Body of pancreas (tissue), 4 donors: ENCODE data around the gene ARHGAP27. TPM values are rescaled to one million over a fixed set of nuclear protein-coding genes. Genes with fewer than 3 reads are reported as not detected.
A peak's percentile ranks its signal among the peaks of the same experiment; 100 is the strongest.

Experiments
- ATAC-seq: fragments of 150-250 bp; one replicate; pipeline ENCODE4 v1.9.1; 2016
- DNase-seq, 4 donors: peaks; one replicate each; pipeline ENCODE4 v3.0.0-alpha.2; 2019
- H3K27ac ChIP-seq, 4 donors: fragments of 200-600 bp; sonication (generic); 1 replicate in 3 of 4; 2 replicates in 1 of 4; pipeline versions ENCODE4 v1.5.1 to v1.6.1; 2016 to 2019; ENCODE audit warnings: mild to moderate bottlenecking in 1 of 4, mixed read lengths in 1 of 4, moderate library complexity in 1 of 4
- H3K27me3 ChIP-seq, 2 donors: fragments of 200-600 bp; sonication (generic); one replicate each; pipeline ENCODE4 v1.6.0; 2016; ENCODE audit warnings: mild to moderate bottlenecking in 1 of 2
- H3K36me3 ChIP-seq, 2 donors: fragments of 200-600 bp; sonication (generic); replicated peaks in 1 of 2; 2 replicates each; pipeline ENCODE4 v1.5.1; 2016; ENCODE audit warnings: low read depth in 2 of 2; ENCODE audit not compliant: insufficient read depth in 1 of 2
- H3K4me1 ChIP-seq: fragments of 200-600 bp; sonication (generic); one replicate; pipeline ENCODE4 v1.6.0; 2016
- H3K4me3 ChIP-seq, 2 donors: fragments of 200-600 bp; sonication (generic); 1 replicate in 1 of 2; 2 replicates in 1 of 2; pipeline ENCODE4 v1.5.1; 2016 to 2019
- H3K9me3 ChIP-seq, 3 donors: fragments of 200-600 bp; sonication (generic); 1 replicate in 2 of 3; 2 replicates in 1 of 3; pipeline ENCODE4 v1.5.1; 2016
- POLR2A ChIP-seq, 3 donors: fragments of 450-650 bp; IDR thresholded peaks; one replicate each; pipeline ENCODE4 v1.6.1; 2016; ENCODE audit warnings: antibody characterized with exemption in 3 of 3, mild to moderate bottlenecking in 2 of 3
- WGBS, 2 donors: methylation state at CpG; one replicate each; pipeline ENCODE4 v1.1.5; 2017; 5-methylcytosine and 5-hydroxymethylcytosine counted together
- intact Hi-C: fragments of 100-400 bp; cut with DNase I; formaldehyde crosslinking; loops from one replicate; pipeline ENCODE4 v1.15.1; 2023
- total RNA-seq, 2 donors: library from RNA; depleted of rRNA; stranded (reverse); fragments of >200 nt; gene quantifications; one replicate each; pipeline ENCODE4 v1.1.0, GENCODE V29; 2016
- TF ChIP-seq, protein P1 (sequence below), 7 experiments: fragments of 450-650 bp in 4 of 7; fragments of 200-600 bp in 3 of 7; sonication (generic) in 3 of 7; IDR thresholded peaks; one replicate each; pipeline ENCODE4 v1.5.1; 2016 to 2019; ENCODE audit warnings: antibody characterized with exemption in 7 of 7

The ARHGAP27 gene
- total RNA-seq, 2 donors from 2014 or later: 12.7 to 35.3 TPM

GRCh38 chr17:45440161-45440778 lies 7.6 kb upstream of the ARHGAP27 start:
- ATAC-seq: peak; percentile 15
- Histone ChIP-seq H3K4me3 (no peak overlapping the region), H3K27ac (peak overlapping the region in 1 of 4 donors; percentile 5), H3K4me1 (peaks cover 8% of the 10 kb centered on the region), H3K36me3 (peaks cover 0 to 7% of the 10 kb centered on the region in 2 donors), H3K9me3 (no peaks in the 10 kb centered on the region), H3K27me3 (no peaks in the 10 kb centered on the region)
- WGBS, 2 donors: 40 to 56% methylated on average over 10 of the region's 10 CpGs
- TF ChIP-seq, protein P1, sequence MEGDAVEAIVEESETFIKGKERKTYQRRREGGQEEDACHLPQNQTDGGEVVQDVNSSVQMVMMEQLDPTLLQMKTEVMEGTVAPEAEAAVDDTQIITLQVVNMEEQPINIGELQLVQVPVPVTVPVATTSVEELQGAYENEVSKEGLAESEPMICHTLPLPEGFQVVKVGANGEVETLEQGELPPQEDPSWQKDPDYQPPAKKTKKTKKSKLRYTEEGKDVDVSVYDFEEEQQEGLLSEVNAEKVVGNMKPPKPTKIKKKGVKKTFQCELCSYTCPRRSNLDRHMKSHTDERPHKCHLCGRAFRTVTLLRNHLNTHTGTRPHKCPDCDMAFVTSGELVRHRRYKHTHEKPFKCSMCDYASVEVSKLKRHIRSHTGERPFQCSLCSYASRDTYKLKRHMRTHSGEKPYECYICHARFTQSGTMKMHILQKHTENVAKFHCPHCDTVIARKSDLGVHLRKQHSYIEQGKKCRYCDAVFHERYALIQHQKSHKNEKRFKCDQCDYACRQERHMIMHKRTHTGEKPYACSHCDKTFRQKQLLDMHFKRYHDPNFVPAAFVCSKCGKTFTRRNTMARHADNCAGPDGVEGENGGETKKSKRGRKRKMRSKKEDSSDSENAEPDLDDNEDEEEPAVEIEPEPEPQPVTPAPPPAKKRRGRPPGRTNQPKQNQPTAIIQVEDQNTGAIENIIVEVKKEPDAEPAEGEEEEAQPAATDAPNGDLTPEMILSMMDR (IDR thresholded peaks at IDR 0.05): no peak
- TF ChIP-seq POLR2A (IDR thresholded peaks at IDR 0.05): no peak
- intact Hi-C loops: no loop called here
- peak in 1 of 4 donors; percentile 32 for DNase-seq

DNA sequence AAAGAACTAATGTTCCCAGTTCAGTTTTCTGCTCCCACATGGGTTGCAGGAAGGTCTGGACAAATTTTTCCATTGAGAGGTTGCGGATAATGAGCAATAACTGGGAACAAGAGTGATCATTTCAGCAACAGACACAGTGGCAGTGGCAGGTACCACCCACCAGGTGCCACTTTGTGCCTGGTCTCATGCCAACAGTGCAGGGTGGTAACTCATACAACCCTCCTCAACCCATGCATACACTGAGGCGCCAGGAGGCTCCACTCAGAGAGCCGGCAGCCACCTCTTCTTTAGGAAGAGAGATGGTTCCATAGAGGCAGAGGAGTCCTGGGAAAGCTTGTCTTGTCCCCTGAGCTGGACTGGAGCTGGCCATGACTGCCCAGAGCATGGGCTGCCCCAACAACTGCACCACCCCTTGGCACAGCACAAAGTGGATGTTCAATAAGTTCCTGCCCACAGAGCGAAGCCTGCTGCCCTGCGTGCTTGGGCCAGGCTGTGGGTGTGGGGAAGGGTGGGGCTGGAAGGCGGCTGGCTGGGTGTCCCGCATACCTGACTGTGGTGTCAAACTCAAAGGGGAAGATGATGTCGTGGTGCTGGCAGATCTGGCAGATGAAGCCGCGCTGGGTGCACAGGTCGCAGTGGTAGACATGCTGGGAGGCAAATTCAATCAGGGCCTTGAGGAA lies 6.4 kb upstream of the ARHGAP27 start:
- peaks cover 0 to 3% of the 10 kb centered on the region in 2 donors for H3K36me3 ChIP-seq
- 87 to 100% methylated on average over 1 to 11 of the region's 11 CpGs for WGBS, 2 donors
- peaks cover 8% of the 10 kb centered on the region for H3K4me1 ChIP-seq
- H3K4me3 ChIP-seq: no peak overlapping the region
- H3K27ac ChIP-seq: no peak overlapping the region
- intact Hi-C loops: no loop called here
- ATAC-seq (peak; percentile 4), DNase-seq (no peak)
- H3K9me3 ChIP-seq: no peaks in the 10 kb centered on the region
- H3K27me3 ChIP-seq: no peaks in the 10 kb centered on the region
- TF ChIP-seq, protein P1 (IDR thresholded peaks at IDR 0.05): no peak
- TF ChIP-seq POLR2A (IDR thresholded peaks at IDR 0.05): no peak

DNA sequence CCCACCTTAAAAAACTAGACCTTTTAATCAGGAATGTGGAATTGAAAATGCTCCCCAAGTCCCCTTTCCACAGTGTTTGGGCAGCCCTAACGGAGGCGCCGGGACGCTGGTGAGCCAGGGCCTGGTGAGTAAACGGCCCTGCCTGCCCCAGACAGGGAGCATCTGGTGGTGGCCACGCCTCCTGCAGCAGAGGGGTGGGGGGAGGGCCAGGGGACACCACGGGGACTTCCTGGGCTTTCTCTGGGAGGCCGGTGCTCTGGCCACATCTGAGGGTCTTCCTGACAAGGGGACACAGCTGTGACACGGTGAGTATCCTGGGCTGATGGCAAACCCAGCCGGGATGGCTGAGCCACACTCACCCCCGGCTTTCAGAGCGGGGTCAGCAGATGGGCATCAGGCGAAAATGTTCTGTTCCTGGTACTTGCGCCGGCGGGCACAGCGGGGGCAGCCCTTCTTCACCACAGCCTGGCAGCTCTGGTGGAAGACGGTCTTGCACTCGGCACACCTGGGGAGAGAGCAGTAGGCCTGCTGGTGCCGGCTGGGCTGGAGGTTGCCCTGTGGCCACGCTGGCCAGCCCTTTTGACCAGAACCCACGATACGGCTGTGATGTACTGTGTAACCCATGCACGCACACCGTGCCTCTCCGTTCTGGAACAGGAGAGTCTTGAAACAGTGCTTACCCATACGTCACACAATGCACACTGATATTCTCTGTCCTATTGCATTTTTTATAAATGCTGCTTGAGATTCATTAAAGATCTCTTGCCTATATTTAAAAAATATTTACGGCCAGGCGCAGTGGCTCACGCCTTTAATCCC lies 5.0 kb upstream of the ARHGAP27 start:
- Histone ChIP-seq H3K4me1 (peaks cover 14% of the 10 kb centered on the region), H3K4me3 (no peak overlapping the region), H3K9me3 (no peaks in the 10 kb centered on the region), H3K36me3 (peaks cover 0 to 3% of the 10 kb centered on the region in 2 donors), H3K27ac (no peak overlapping the region), H3K27me3 (no peaks in the 10 kb centered on the region)
- TF ChIP-seq POLR2A (IDR thresholded peaks at IDR 0.05): no peak
- TF ChIP-seq, protein P1 (IDR thresholded peaks at IDR 0.05): no peak
- DNase-seq (no peak), ATAC-seq (no peak)
- WGBS, 2 donors: 89 to 92% methylated on average over 19 to 30 of the region's 30 CpGs
- intact Hi-C loops: no loop called here

DNA sequence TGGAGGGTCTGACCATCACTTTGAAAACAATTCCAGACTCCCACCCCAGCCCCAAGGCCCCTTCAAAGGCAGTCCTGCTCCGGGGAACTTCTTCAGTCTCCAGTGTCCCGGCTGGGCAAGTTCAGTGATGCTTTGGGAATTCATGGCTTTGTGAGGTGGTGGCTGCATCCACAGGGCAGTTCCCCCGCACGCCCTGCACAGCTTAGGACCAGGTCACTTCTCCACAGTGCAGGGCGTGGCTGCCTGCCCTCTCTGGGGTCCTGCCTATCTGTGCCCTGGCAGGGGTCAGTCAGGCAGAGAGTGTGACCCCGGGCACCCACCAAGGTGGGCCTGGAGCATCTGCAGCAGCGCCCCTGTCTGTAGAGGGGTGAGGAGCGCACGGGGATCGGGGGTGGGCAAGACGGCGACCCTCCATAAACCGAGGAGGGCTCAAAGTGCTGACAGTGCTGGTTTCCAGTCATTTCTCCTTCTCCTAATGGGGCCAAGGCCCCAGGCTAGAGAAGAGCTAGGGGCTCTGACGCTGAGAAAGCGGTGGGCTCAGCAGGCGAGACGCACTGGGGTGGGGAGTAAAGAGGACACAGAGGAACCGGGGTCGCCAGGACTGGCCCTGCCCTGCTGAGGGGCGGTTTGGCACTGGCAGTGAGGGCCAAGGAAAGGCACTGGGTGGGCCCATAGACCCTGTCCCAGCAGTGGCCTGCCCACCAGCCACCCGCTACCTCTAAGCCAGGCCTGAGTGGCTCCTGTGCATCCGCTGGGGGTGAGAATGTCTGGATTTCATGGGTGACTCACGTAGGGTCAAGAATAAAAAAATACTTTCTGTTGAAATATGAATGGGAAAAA lies 4.2 kb upstream of the ARHGAP27 start:
- intact Hi-C loops: no loop called here
- Histone ChIP-seq H3K27ac (no peak overlapping the region), H3K36me3 (peaks cover 0 to 3% of the 10 kb centered on the region in 2 donors), H3K27me3 (no peaks in the 10 kb centered on the region), H3K4me1 (peaks cover 20% of the 10 kb centered on the region), H3K4me3 (no peak overlapping the region), H3K9me3 (no peaks in the 10 kb centered on the region)
- 93 to 96% methylated on average over 18 to 23 of the region's 23 CpGs for WGBS, 2 donors
- ATAC-seq (no peak), DNase-seq (no peak)
- TF ChIP-seq POLR2A (IDR thresholded peaks at IDR 0.05): no peak
- TF ChIP-seq, protein P1 (IDR thresholded peaks at IDR 0.05): no peak
